Mucosa of gallbladder (tissue), 1 donor: ENCODE results near the gene RTP2. TPM values are rescaled to one million over a fixed set of nuclear protein-coding genes. Genes with fewer than 3 reads are reported as not detected.

ENCODE experiments used
- DNase-seq: peaks from one replicate; pipeline ENCODE4 v3.0.0-alpha.2; 2020; ENCODE audit warnings: low spot score
- total RNA-seq: library from RNA; stranded (reverse); gene quantifications from one replicate; pipeline ENCODE4 v1.2.1, GENCODE V29; 2021
- donor health status: DM: no; HTN: no; CAD: no.

RTP2 gene
- not detected for total RNA-seq

- DNase-seq, result no peak
Observed at GRCh38 chr3:187702507-187703033, at the start of gene RTP2. Gene RTP2, minus strand, starts transcription at chr3:187702557. Its CDS starts 429 bp downstream, at chr3:187702128.

- peak; percentile 48 for DNase-seq
Observed at GRCh38 chr3:187750513-187751123, 48.3 kb upstream of the RTP2 start.

- DNase-seq, result peak; percentile 84
Observed at GRCh38 chr3:187750006-187750512, 47.7 kb upstream of the RTP2 start.

GRCh38 chr3:187748050-187748481 lies 45.7 kb upstream of the RTP2 start:
- DNase-seq, result peak; percentile 94

GRCh38 chr3:187747506-187747905 lies 45.1 kb upstream of the RTP2 start:
- DNase-seq, result no peak

- DNase-seq, result no peak
Observed at GRCh38 chr3:187746442-187747281, 44.3 kb upstream of the RTP2 start.

- no peak for DNase-seq
Observed at GRCh38 chr3:187746059-187746441, 43.7 kb upstream of the RTP2 start.

GRCh38 chr3:187745201-187746058 lies 43.1 kb upstream of the RTP2 start, which contains the start of gene BCL6:
Gene BCL6, minus strand, starts transcription at chr3:187745468. Its CDS starts 11,775 bp downstream, at chr3:187733693.
- DNase-seq, result peak; percentile 93

GRCh38 chr3:187744169-187745151 lies 42.1 kb upstream of the RTP2 start:
- peak; percentile 56 for DNase-seq

- DNase-seq, result peak; percentile 40
Observed at GRCh38 chr3:187743195-187744141, 41.1 kb upstream of the RTP2 start.

- peak; percentile 28 for DNase-seq
Observed at GRCh38 chr3:187742351-187743171, 40.2 kb upstream of the RTP2 start.

- DNase-seq, result peak; percentile 78
Observed at GRCh38 chr3:187741403-187742350, 39.3 kb upstream of the RTP2 start.

- DNase-seq, result peak; percentile 66
Observed at GRCh38 chr3:187740421-187741399, 38.4 kb upstream of the RTP2 start.

- DNase-seq, result peak; percentile 87
Observed at GRCh38 chr3:187739561-187740332, 37.4 kb upstream of the RTP2 start.

- peak; percentile 38 for DNase-seq
Observed at GRCh38 chr3:187739094-187739560, 36.8 kb upstream of the RTP2 start.
